Sigmoid colon (tissue), 7 donors: ENCODE data around the gene PLK1. TPM values are rescaled to one million over a fixed set of nuclear protein-coding genes. Genes with fewer than 3 reads are reported as not detected.

ENCODE experiments used
- DNase-seq: peaks from one replicate; pipeline ENCODE4 v3.0.0-alpha.2; 2019
- H3K27ac ChIP-seq, 4 donors: fragments of 200-600 bp; sonication (generic); one replicate each; pipeline ENCODE4 v1.5.1; 2016 to 2019; ENCODE audit warnings: mild to moderate bottlenecking in 1 of 4
- H3K27me3 ChIP-seq, 3 donors: fragments of 200-600 bp; sonication (generic); one replicate each; pipeline ENCODE4 v1.5.1; 2019; ENCODE audit warnings: mild to moderate bottlenecking in 1 of 3
- H3K36me3 ChIP-seq, 4 donors: fragments of 200-600 bp; sonication (generic); one replicate each; pipeline ENCODE4 v1.5.1; 2016 to 2019
- H3K4me1 ChIP-seq, 4 donors: fragments of 200-600 bp; sonication (generic); one replicate each; pipeline ENCODE4 v1.5.1; 2017 to 2019
- H3K4me3 ChIP-seq, 4 donors: fragments of 200-600 bp; sonication (generic); one replicate each; pipeline ENCODE4 v1.5.1; 2017 to 2019; ENCODE audit warnings: mild to moderate bottlenecking in 2 of 4, moderate library complexity in 1 of 4
- H3K9me3 ChIP-seq, 4 donors: fragments of 200-600 bp in 3 of 4; sonication (generic) in 3 of 4; one replicate each; pipeline versions ENCODE4 v1.5.1 to v1.6.1; 2013 to 2019
- CTCF ChIP-seq, 4 experiments: fragments of 450-650 bp in 3 of 4; fragments of 200-600 bp in 1 of 4; IDR thresholded peaks; one replicate each; pipeline ENCODE4 v1.5.1; 2016 to 2019; ENCODE audit warnings: antibody characterized with exemption in 4 of 4, mild to moderate bottlenecking in 3 of 4, moderate library complexity in 2 of 4
- EP300 ChIP-seq, 4 donors: sonication (generic); formaldehyde crosslinking; IDR thresholded peaks; one replicate each; pipeline ENCODE4 v1.6.1; 2017; ENCODE audit warnings: antibody characterized with exemption in 4 of 4
- POLR2A ChIP-seq, 2 donors: fragments of 450-650 bp; IDR thresholded peaks; one replicate each; pipeline ENCODE4 v1.6.1; 2016; ENCODE audit warnings: antibody characterized with exemption in 2 of 2, mild to moderate bottlenecking in 2 of 2, moderate library complexity in 2 of 2
- POLR2AphosphoS5 ChIP-seq, 4 donors: sonication (generic); formaldehyde crosslinking; IDR thresholded peaks; one replicate each; pipeline ENCODE4 v1.6.1; 2017; ENCODE audit warnings: antibody characterized with exemption in 4 of 4
- WGBS, 2 donors: extraction: QIAGEN DNeasy Blood & Tissue Kit; methylation state at CpG; one replicate each; pipeline ENCODE4 v1.1.7; 2013; 5-methylcytosine and 5-hydroxymethylcytosine counted together
- intact Hi-C: fragments of 100-400 bp; cut with DNase I; formaldehyde crosslinking; loops from one replicate; pipeline ENCODE4 v1.15.1; 2023
- polyA plus RNA-seq, 3 donors: library from polyadenylated mRNA; stranded (reverse); fragments of 200-250 nt; gene quantifications; one replicate each; pipeline ENCODE4 v1.2.3, GENCODE V29; 2013
- total RNA-seq, 4 donors: library from RNA; depleted of rRNA; stranded (reverse); fragments of >200 nt; gene quantifications; one replicate each; pipeline ENCODE4 v1.1.0, GENCODE V29; 2016
- donor health status: healthy with polysubstance abuse.
- donor health status: Bipolar disorder and iron deficiency.
- donor health status: healthy.

PLK1 gene
- total and polyA plus RNA-seq, 7 donors = 0.82 to 37.0 (median 4.2) TPM

- Histone ChIP-seq H3K9me3 (no peaks in the 10 kb centered on the region), H3K4me1 (peaks cover 0 to 28% (median 24%) of the 10 kb centered on the region in 4 donors), H3K36me3 (peaks cover 0 to 55% (median 9%) of the 10 kb centered on the region in 4 donors), H3K27me3 (no peaks in the 10 kb centered on the region), H3K27ac (peak overlapping the region; percentile 78 to 82 (median 80)), H3K4me3 (peak overlapping the region; percentile 70 to 87 (median 76))
- no peak for TF ChIP-seq CTCF (IDR thresholded peaks at IDR 0.05)
- TF ChIP-seq POLR2A (IDR thresholded peaks at IDR 0.05) = no peak
- no peak for TF ChIP-seq EP300 (IDR thresholded peaks at IDR 0.05)
- TF ChIP-seq POLR2AphosphoS5 (IDR thresholded peaks at IDR 0.05) = no peak
- intact Hi-C loops = loop anchor here (2.0 kb wide), 1 partner anchor 44 kb away; the partner anchor contains the start of gene NDUFAB1
- no peak for DNase-seq
- 1 to 2% methylated on average over 8 of the region's 8 CpGs for WGBS, 2 donors
Measured at GRCh38 chr16:23640615-23640930, 38.1 kb upstream of the PLK1 start.

- Histone ChIP-seq H3K4me3 (peak within 1 kb of the TSS; percentile 70 to 87 (median 76)), H3K27ac (peak within 1 kb of the TSS; percentile 78 to 82 (median 80)), H3K36me3 (peaks cover 0 to 55% (median 6%) of the 10 kb centered on the region in 4 donors), H3K4me1 (peaks cover 0 to 28% (median 24%) of the 10 kb centered on the region in 4 donors), H3K27me3 (no peaks in the 10 kb centered on the region), H3K9me3 (no peaks in the 10 kb centered on the region)
- DNase-seq = peak; percentile 96
- TF ChIP-seq POLR2A (IDR thresholded peaks at IDR 0.05) (no peak), POLR2AphosphoS5 (IDR thresholded peaks at IDR 0.05) (peak in 3 of 4 donors; percentile 64 to 79 (median 68))
- intact Hi-C loops = loop anchor here (2.0 kb wide), 1 partner anchor 44 kb away; the partner anchor contains the start of gene NDUFAB1
- WGBS, 2 donors = 0% methylated on average over 64 of the region's 64 CpGs
Measured at GRCh38 chr16:23640931-23641765, 37.5 kb upstream of the PLK1 start, which contains the start of the genes DCTN5 and PALB2. Gene DCTN5, plus strand, starts transcription at chr16:23641466. Its CDS starts 77 bp downstream, at chr16:23641543. Gene PALB2, minus strand, starts transcription at chr16:23641310. Its CDS starts 153 bp downstream, at chr16:23641157.

GRCh38 chr16:23642246-23642774 is 36.4 kb upstream of the PLK1 start:
- no peak for DNase-seq
- H3K27ac ChIP-seq = peak overlapping the region in 2 of 4 donors; percentile 78 to 80
- peak overlapping the region; percentile 70 to 87 (median 76) for H3K4me3 ChIP-seq
- 70 to 78% methylated on average over 14 of the region's 14 CpGs for WGBS, 2 donors
- no peak for TF ChIP-seq EP300 (IDR thresholded peaks at IDR 0.05)
- no peak for TF ChIP-seq POLR2AphosphoS5 (IDR thresholded peaks at IDR 0.05)
- TF ChIP-seq POLR2A (IDR thresholded peaks at IDR 0.05) = no peak
- no peak for TF ChIP-seq CTCF (IDR thresholded peaks at IDR 0.05)
- no peaks in the 10 kb centered on the region for H3K9me3 ChIP-seq
- peaks cover 0 to 28% (median 24%) of the 10 kb centered on the region in 4 donors for H3K4me1 ChIP-seq
- H3K27me3 ChIP-seq = no peaks in the 10 kb centered on the region
- intact Hi-C loops = no loop called here
- H3K36me3 ChIP-seq = peaks cover 0 to 56% (median 6%) of the 10 kb centered on the region in 4 donors

- WGBS, 2 donors = 84 to 88% methylated on average over 4 of the region's 4 CpGs
- Histone ChIP-seq H3K27ac (no peak overlapping the region), H3K4me1 (no peaks in the 10 kb centered on the region), H3K36me3 (peaks cover 0 to 54% (median 6%) of the 10 kb centered on the region in 4 donors), H3K9me3 (no peaks in the 10 kb centered on the region), H3K4me3 (no peak overlapping the region), H3K27me3 (no peaks in the 10 kb centered on the region)
- no peak for TF ChIP-seq POLR2A (IDR thresholded peaks at IDR 0.05)
- TF ChIP-seq POLR2AphosphoS5 (IDR thresholded peaks at IDR 0.05) = no peak
- no peak for TF ChIP-seq CTCF (IDR thresholded peaks at IDR 0.05)
- intact Hi-C loops = no loop called here
- no peak for DNase-seq
Measured at GRCh38 chr16:23650674-23651416, 27.8 kb upstream of the PLK1 start.
